GM13976 (cell line): ENCODE data around the gene BCL11A.

Experiments
- DNase-seq: peaks from one replicate; pipeline ENCODE4 v3.0.0; 2012; ENCODE audit warnings: low spot score
- CTCF ChIP-seq: IDR thresholded peaks from 2 replicates; pipeline ENCODE4 v1.5.1; 2012; ENCODE audit warnings: borderline replicate concordance, mild to moderate bottlenecking; ENCODE audit not compliant: insufficient read depth; ENCODE audit errors: extremely low read depth, missing control alignments, control extremely low read depth
- in situ Hi-C: fragments of 300-500 bp; cut with MboI; formaldehyde crosslinking; loops from one replicate; pipeline ENCODE4 v1.12.0; 2022; ENCODE audit warnings: low sequenced_read_pairs, mixed read lengths, inconsistent platforms; ENCODE audit not compliant: unreplicated experiment

The BCL11A gene

GRCh38 chr2:60463249-60463648, 90.2 kb downstream of the BCL11A start:
- in situ Hi-C loops: no loop called here
- no peak for TF ChIP-seq CTCF
- DNase-seq: no peak

- in situ Hi-C loops: no loop called here
- DNase-seq: no peak
- TF ChIP-seq CTCF: no peak
Measured at GRCh38 chr2:60461421-60462108, 91.9 kb downstream of the BCL11A start.

GRCh38 chr2:60460577-60461420, 92.7 kb downstream of the BCL11A start:
- in situ Hi-C loops: no loop called here
- TF ChIP-seq CTCF: no peak
- DNase-seq: no peak

GRCh38 chr2:60459851-60460250, 93.6 kb downstream of the BCL11A start:
- no peak for DNase-seq
- in situ Hi-C loops: no loop called here
- TF ChIP-seq CTCF: no peak

- in situ Hi-C loops: no loop called here
Measured at GRCh38 chr2:60456115-60456770, 97.2 kb downstream of the BCL11A start.

More at GRCh38 chr2:60456115-60456770, 97.2 kb downstream of the BCL11A start:
- DNase-seq: no peak
- no peak for TF ChIP-seq CTCF
